ENCODE data around the gene TSPAN14. TPM values are rescaled to one million over a fixed set of nuclear protein-coding genes. Genes with fewer than 3 reads are reported as not detected.

Gene TSPAN14
- total and polyA plus RNA-seq, 2 of the 8 experiments (the other 6 are each of a cell fraction or from before 2014, with no cell fraction given) = 47.4 to 57.8 TPM

DNA sequence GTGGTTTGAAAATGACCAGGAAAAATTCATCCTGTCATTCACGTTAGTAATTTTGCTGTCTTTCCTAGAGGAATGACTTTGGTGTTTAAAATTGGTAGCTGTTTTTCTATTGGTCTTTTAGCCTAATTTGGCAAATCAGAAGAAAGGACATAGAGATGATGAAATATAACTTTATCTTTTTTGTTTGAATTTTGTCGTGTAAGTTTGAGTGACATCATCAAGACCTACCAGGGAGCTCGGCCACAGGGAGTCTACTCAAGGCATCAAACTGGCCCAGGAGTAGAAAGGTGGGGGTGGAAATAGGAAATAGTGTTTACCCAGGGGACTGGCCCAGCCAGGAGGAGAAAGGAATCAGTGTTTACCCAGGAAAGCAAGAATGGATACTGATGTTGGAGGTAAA, 21.0 kb upstream of the TSPAN14 start (continued):
- no peak for TF ChIP-seq POU5F1 (IDR thresholded peaks at IDR 0.05; ENCODE audit: low read depth, low read length)
